CD4-positive, alpha-beta T cell treated with Interleukin-21 for 1 hour (primary cell): ENCODE data around the gene CTU2.

Experiments used
- DNase-seq: peaks from one replicate; pipeline ENCODE4 v3.0.0-alpha.2; 2020

Gene CTU2

GRCh38 chr16:88764080-88764479, 57.8 kb downstream of the CTU2 start:
- DNase-seq: no peak

GRCh38 chr16:88764913-88765349, 58.6 kb downstream of the CTU2 start:
- DNase-seq: no peak
